Measurements from ENCODE around the gene TMEM255B.

GRCh38 chr13:113770441-113770840 is 11.4 kb downstream of the TMEM255B start:
- TF ChIP-seq GATA3 (IDR thresholded peaks at IDR 0.05; ENCODE audit: low read depth, low read length): no peak
- no peak for TF ChIP-seq GATA2 (IDR thresholded peaks at IDR 0.05; ENCODE audit: low read depth, low read length)
